Neural cell (in vitro differentiated cells): ENCODE measurements around the gene WTAP. TPM values are rescaled to one million over a fixed set of nuclear protein-coding genes. Genes with fewer than 3 reads are reported as not detected.

Source experiments
- H2AFZ ChIP-seq: fragments of 200-600, 300-800 bp; sonication (generic), shearing (Covaris generic); 2 replicates; pipeline ENCODE4 v1.6.0; 2014; ENCODE audit warnings: low read depth, mild to moderate bottlenecking, antibody characterized with exemption, low read length, moderate library complexity
- H3F3A ChIP-seq: fragments of 200-600 bp; shearing (Covaris generic); 2 replicates; pipeline ENCODE4 v1.6.1; 2016; ENCODE audit warnings: mild to moderate bottlenecking, moderate library complexity, mixed read lengths, antibody characterized with exemption, low read length; ENCODE audit not compliant: insufficient read depth, poor library complexity, severe bottlenecking
- H3K27ac ChIP-seq: fragments of 200-600, 300-800 bp; sonication (generic), shearing (Covaris generic); 2 replicates; pipeline ENCODE4 v1.5.1; 2014; ENCODE audit warnings: mild to moderate bottlenecking, low read length, moderate library complexity
- H3K27me3 ChIP-seq: fragments of 300-800, 200-600 bp; sonication (generic), shearing (Covaris generic); 2 replicates; pipeline ENCODE4 v1.6.0; 2014; ENCODE audit warnings: mild to moderate bottlenecking, low read depth, low read length, moderate library complexity; ENCODE audit not compliant: insufficient read depth
- H3K36me3 ChIP-seq: fragments of 300-800, 200-600 bp; sonication (generic), shearing (Covaris generic); 2 replicates; pipeline ENCODE4 v1.5.1; 2014; ENCODE audit warnings: mild to moderate bottlenecking, antibody characterized with exemption, low read length, moderate library complexity; ENCODE audit not compliant: insufficient read depth
- H3K4me2 ChIP-seq: fragments of 300-800, 200-600 bp; sonication (generic), shearing (Covaris generic); 2 replicates; pipeline ENCODE4 v1.6.0; 2014; ENCODE audit warnings: mild to moderate bottlenecking, low read length
- H3K4me3 ChIP-seq: fragments of 300-800, 200-600 bp; sonication (generic), shearing (Covaris generic); 2 replicates; pipeline ENCODE4 v1.5.1; 2014; ENCODE audit warnings: mild to moderate bottlenecking, low read length, moderate library complexity
- H3K79me2 ChIP-seq: fragments of 200-600 bp; shearing (Covaris generic); replicated peaks from 2 replicates; pipeline ENCODE4 v1.6.0; 2014; ENCODE audit warnings: mild to moderate bottlenecking, low read length, moderate library complexity; ENCODE audit not compliant: insufficient read depth
- H3K9ac ChIP-seq: fragments of 300-800, 200-600 bp; sonication (generic), shearing (Covaris generic); 2 replicates; pipeline ENCODE4 v1.6.1; 2016; ENCODE audit warnings: mild to moderate bottlenecking, low read length, mixed read lengths
- H3K9me2 ChIP-seq: fragments of 200-600 bp; shearing (Covaris generic); 2 replicates; pipeline ENCODE4 v1.6.1; 2016; ENCODE audit warnings: mild to moderate bottlenecking, low read length, mixed read lengths; ENCODE audit not compliant: insufficient read depth
- H3K9me3 ChIP-seq: fragments of 200-600, 300-800 bp; sonication (generic), shearing (Covaris generic); 2 replicates; pipeline ENCODE4 v1.6.1; 2016; ENCODE audit warnings: mild to moderate bottlenecking, mixed run types, low read length, moderate library complexity, mixed read lengths
- H4K20me1 ChIP-seq: fragments of 200-600 bp; shearing (Covaris generic); 2 replicates; pipeline ENCODE4 v1.6.1; 2016; ENCODE audit warnings: mild to moderate bottlenecking, mixed run types; ENCODE audit not compliant: insufficient read depth
- EP300 ChIP-seq: fragments of 450-650 bp; conservative IDR thresholded peaks from 2 replicates; pipeline ENCODE4 v1.6.1; 2014; ENCODE audit warnings: antibody characterized with exemption, mild to moderate bottlenecking, moderate library complexity; ENCODE audit not compliant: poor library complexity, severe bottlenecking
- EZH2 ChIP-seq: fragments of 200-600, 300-800 bp; shearing (Covaris generic), sonication (generic); IDR thresholded peaks from 2 replicates; pipeline ENCODE4 v1.6.1; 2014; ENCODE audit warnings: antibody characterized with exemption, low read length, borderline replicate concordance, mild to moderate bottlenecking; ENCODE audit not compliant: insufficient read depth, poor library complexity, severe bottlenecking
- MXI1 ChIP-seq: fragments of 450-650 bp; conservative IDR thresholded peaks from 2 replicates; pipeline ENCODE4 v1.6.1; 2014; ENCODE audit warnings: antibody characterized with exemption, mild to moderate bottlenecking; ENCODE audit not compliant: poor library complexity, severe bottlenecking
- POLR2AphosphoS5 ChIP-seq: IDR thresholded peaks from 2 replicates; pipeline ENCODE4 v1.6.1; 2012
- RAD21 ChIP-seq: fragments of 450-650 bp; conservative IDR thresholded peaks from 2 replicates; pipeline ENCODE4 v1.6.1; 2014; ENCODE audit warnings: antibody characterized with exemption, mild to moderate bottlenecking, moderate library complexity
- SMC3 ChIP-seq: fragments of 450-650 bp; conservative IDR thresholded peaks from 2 replicates; pipeline ENCODE4 v1.6.1; 2014; ENCODE audit warnings: antibody characterized with exemption, mild to moderate bottlenecking, moderate library complexity; ENCODE audit not compliant: poor library complexity
- TAF1 ChIP-seq: IDR thresholded peaks from 2 replicates; pipeline ENCODE4 v1.6.1; 2012; ENCODE audit warnings: low read depth
- polyA plus RNA-seq: library from polyadenylated mRNA; depleted of rRNA; stranded (reverse); fragments of >200 nt; gene quantifications from 2 replicates; pipeline ENCODE4 v1.2.3, GENCODE V29; 2014
- TF ChIP-seq, protein P1 (sequence below): fragments of 450-650 bp; IDR thresholded peaks from 2 replicates; pipeline ENCODE4 v1.5.1; 2014; ENCODE audit warnings: antibody characterized with exemption, mild to moderate bottlenecking, moderate library complexity; ENCODE audit not compliant: poor library complexity, severe bottlenecking
- TF ChIP-seq, protein P2 (sequence below): IDR thresholded peaks from 2 replicates; pipeline ENCODE4 v1.6.1; 2012; ENCODE audit warnings: borderline replicate concordance

The WTAP gene
- polyA plus RNA-seq, 1 donor from 2014 or later, result 94.1 TPM

- Histone ChIP-seq H3K36me3 (no peaks in the 10 kb centered on the region), H3K9me2 (no peaks in the 10 kb centered on the region), H3K9ac (no peak overlapping the region), H2AFZ (no peak overlapping the region), H3K27me3 (no peaks in the 10 kb centered on the region), H3K27ac (no peak overlapping the region), H3K4me3 (no peak overlapping the region), H3K9me3 (no peaks in the 10 kb centered on the region), H3K79me2 (peaks cover 14% of the 10 kb centered on the region), H3F3A (no peaks in the 10 kb centered on the region), H4K20me1 (no peaks in the 10 kb centered on the region), H3K4me2 (no peak overlapping the region)
- no peak for TF ChIP-seq RAD21
- no peak for TF ChIP-seq EP300
- no peak for TF ChIP-seq MXI1
- no peak for TF ChIP-seq TAF1
- TF ChIP-seq, protein P1, sequence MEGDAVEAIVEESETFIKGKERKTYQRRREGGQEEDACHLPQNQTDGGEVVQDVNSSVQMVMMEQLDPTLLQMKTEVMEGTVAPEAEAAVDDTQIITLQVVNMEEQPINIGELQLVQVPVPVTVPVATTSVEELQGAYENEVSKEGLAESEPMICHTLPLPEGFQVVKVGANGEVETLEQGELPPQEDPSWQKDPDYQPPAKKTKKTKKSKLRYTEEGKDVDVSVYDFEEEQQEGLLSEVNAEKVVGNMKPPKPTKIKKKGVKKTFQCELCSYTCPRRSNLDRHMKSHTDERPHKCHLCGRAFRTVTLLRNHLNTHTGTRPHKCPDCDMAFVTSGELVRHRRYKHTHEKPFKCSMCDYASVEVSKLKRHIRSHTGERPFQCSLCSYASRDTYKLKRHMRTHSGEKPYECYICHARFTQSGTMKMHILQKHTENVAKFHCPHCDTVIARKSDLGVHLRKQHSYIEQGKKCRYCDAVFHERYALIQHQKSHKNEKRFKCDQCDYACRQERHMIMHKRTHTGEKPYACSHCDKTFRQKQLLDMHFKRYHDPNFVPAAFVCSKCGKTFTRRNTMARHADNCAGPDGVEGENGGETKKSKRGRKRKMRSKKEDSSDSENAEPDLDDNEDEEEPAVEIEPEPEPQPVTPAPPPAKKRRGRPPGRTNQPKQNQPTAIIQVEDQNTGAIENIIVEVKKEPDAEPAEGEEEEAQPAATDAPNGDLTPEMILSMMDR, result no peak
- TF ChIP-seq EZH2, result no peak
- TF ChIP-seq POLR2AphosphoS5, result no peak
- TF ChIP-seq, protein P2, sequence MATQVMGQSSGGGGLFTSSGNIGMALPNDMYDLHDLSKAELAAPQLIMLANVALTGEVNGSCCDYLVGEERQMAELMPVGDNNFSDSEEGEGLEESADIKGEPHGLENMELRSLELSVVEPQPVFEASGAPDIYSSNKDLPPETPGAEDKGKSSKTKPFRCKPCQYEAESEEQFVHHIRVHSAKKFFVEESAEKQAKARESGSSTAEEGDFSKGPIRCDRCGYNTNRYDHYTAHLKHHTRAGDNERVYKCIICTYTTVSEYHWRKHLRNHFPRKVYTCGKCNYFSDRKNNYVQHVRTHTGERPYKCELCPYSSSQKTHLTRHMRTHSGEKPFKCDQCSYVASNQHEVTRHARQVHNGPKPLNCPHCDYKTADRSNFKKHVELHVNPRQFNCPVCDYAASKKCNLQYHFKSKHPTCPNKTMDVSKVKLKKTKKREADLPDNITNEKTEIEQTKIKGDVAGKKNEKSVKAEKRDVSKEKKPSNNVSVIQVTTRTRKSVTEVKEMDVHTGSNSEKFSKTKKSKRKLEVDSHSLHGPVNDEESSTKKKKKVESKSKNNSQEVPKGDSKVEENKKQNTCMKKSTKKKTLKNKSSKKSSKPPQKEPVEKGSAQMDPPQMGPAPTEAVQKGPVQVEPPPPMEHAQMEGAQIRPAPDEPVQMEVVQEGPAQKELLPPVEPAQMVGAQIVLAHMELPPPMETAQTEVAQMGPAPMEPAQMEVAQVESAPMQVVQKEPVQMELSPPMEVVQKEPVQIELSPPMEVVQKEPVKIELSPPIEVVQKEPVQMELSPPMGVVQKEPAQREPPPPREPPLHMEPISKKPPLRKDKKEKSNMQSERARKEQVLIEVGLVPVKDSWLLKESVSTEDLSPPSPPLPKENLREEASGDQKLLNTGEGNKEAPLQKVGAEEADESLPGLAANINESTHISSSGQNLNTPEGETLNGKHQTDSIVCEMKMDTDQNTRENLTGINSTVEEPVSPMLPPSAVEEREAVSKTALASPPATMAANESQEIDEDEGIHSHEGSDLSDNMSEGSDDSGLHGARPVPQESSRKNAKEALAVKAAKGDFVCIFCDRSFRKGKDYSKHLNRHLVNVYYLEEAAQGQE, result no peak
- no peak for TF ChIP-seq SMC3
Observed at GRCh38 chr6:159695984-159696383, 31.3 kb upstream of the WTAP start.

GRCh38 chr6:159700970-159701369 lies 26.3 kb upstream of the WTAP start:
- Histone ChIP-seq H3K79me2 (no peaks in the 10 kb centered on the region), H3K4me3 (no peak overlapping the region), H3K36me3 (no peaks in the 10 kb centered on the region), H2AFZ (no peak overlapping the region), H3K27ac (no peak overlapping the region), H3K27me3 (no peaks in the 10 kb centered on the region), H3K9me2 (no peaks in the 10 kb centered on the region), H3K4me2 (no peak overlapping the region), H3K9me3 (no peaks in the 10 kb centered on the region), H4K20me1 (no peaks in the 10 kb centered on the region), H3F3A (no peaks in the 10 kb centered on the region), H3K9ac (no peak overlapping the region)
- no peak for TF ChIP-seq MXI1
- TF ChIP-seq TAF1, result no peak
- no peak for TF ChIP-seq SMC3
- TF ChIP-seq EZH2, result no peak
- TF ChIP-seq, protein P2, result no peak
- no peak for TF ChIP-seq POLR2AphosphoS5
- no peak for TF ChIP-seq RAD21
- TF ChIP-seq, protein P1, result no peak
- no peak for TF ChIP-seq EP300
